HS-5 (cell line): ENCODE data around the gene RTL1.

Experiments
- DNase-seq: peaks from one replicate; pipeline ENCODE4 v3.0.0-alpha.2; 2012; ENCODE audit warnings: low read depth

The RTL1 gene

DNA sequence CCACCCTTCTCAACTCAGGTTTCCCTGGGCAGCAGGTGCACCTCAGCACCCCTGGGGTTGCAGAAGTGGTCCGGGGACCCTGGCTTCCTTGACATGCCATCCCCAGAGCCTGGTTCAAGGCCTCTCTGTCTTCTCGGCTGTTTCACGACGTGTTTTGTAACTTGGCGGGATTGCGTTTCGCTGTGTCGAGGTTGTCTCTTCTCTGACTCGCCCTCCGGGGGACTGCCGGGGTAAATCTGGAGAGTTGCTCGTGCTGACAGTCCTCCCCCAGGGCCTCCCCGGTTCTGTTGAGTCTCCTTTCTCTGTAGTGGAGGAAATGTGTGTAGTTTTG lies 52.0 kb downstream of the RTL1 start:
- no peak for DNase-seq

DNA sequence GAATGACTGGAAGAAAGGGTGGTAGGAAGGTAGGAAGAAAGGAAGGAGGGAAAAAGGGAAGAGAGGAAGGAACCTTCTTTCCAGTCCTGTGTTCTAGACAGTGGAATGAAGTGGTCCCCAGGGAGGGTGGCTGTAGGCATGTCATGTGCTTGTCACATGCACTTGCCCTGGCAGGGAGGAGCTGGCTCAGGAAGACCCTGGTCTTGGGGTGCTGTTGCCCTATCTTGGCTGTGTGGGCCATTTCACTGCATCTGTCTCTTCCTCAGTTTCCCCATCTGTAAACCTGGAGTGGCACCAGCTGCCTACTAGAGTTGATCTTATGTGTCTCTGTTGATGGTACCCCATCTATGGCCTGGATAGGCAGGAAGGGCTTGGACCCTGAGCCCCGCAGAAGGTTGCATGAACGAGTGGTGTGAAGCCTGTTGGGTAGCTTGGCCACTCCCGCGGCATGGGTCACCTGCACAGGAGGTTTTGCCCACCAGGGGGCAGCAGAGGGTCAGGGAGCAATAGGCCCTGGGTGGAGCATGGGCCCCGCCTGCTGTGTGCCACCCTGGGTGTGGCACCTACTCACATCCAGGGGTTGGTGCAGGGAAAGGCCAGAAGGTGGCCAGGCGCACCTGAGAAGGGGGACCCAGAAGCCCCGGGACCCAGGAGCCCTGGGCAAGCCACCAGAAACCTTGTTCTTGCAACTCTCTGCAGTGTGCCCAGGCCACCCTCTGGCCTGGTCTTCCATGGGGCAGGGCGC lies 52.5 kb downstream of the RTL1 start:
- DNase-seq, result no peak

DNA sequence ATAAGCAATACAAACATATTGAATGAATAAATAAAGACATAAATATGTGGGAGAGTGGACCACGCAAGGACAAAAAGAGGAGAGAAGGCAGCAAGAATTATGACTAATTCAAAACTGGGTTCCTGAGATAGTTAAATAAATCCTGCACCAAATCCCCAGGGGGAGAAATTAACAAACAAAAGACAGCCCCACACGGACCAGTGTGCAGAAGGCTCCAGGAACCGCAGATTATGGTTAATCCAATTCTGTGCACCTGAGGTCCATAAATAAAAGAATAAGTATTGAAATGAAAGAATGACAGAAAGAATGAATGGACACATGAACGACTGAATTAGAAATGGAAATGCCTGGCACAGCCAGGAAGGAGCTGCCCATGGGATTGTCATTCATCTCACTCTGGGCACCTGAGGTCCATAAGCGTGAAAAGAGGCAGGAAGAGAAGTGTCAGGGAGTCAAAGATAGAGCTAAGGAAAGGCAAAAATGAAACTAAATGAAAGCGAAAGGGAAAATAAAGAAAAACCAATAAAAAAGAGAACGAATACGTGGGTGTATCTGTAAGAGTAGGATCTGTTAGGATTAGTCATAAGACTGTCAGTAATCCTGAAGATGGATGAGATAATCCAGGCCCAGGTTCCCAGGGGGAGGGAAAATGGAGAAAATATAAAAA lies 54.3 kb downstream of the RTL1 start:
- DNase-seq, result no peak

DNA sequence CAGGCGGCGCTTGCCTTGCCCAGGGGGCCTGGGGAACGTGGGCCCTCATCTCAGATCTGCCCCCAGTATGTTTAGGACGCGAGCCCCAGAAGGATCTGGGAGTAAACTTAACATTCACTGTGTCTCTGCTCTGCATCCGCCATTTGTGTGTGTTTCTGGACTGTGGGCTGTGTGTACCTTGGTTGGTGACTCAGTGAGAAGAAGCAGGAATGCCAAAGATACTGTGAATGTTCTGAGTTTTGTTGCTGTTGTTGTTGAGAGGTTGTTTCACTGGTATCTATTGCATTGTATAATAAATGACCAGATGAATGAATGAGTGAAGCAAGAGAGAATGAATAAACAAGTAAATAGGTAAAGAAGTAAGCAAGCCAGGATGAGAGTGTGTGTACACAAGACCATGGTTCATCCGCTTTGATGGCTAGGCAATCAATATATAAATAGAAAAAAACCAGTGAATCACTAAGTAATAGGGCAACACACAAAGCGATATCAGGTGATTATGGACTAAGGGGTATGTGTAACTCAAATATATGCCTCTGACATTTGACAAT lies 57.1 kb downstream of the RTL1 start:
- no peak for DNase-seq

DNA sequence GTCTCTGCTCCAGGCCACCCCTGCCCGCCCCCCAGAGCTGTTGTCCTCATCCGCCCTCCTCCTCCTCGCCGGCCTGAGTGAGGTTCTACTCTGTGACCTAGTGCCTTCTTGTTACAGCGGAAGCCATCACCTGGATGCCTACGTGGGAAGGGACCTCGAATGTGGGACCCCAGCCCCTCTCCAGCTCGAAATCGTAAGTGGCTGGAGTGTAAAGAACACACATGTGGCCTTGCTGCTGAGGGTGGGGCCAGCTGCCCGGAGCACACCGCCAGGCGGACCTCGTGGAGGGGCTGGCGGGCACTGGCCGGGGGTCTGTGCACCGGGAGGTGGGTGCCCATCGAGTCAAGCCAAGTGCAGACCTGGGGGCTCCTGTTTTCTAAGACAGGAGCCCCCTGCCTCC lies 58.2 kb downstream of the RTL1 start:
- DNase-seq, result no peak

DNA sequence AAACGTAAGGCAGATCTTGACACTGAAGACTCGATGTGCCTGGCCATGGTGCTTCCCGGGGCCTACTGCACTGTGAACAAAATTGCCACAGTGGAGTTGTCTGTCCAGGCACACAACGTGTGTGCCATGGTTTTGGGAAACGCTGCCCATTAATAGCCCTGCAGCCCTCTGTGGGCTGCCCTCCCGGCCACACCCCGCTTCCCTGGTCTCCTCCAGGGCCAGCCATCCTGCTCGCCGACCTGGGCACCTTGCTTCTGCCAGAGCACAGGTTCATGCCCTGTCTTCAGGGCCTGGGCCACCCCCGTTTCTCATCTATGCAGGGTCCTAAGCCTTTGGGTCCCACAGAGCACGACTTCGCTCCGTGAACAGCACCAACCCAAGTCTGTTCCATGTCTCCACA lies 58.7 kb downstream of the RTL1 start:
- no peak for DNase-seq

DNA sequence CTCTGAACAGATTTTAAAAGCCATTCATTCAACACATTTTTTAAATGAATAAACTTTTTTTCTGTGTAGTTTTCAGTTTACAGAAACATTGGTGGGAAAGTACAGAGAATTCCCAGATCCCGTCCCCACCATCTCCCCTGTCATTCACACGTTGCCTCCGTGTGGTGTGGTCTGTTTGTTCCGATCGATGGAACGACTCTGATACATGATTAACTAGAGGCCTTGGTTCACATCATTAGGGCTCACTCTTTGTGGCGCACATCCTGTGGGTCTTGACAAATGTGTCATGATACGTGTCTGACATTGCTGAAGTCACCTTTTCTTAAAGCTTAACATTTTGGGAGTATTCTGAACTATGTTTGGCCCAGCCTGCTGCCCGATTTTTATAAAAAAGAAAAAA lies 59.1 kb downstream of the RTL1 start:
- DNase-seq, result no peak

DNA sequence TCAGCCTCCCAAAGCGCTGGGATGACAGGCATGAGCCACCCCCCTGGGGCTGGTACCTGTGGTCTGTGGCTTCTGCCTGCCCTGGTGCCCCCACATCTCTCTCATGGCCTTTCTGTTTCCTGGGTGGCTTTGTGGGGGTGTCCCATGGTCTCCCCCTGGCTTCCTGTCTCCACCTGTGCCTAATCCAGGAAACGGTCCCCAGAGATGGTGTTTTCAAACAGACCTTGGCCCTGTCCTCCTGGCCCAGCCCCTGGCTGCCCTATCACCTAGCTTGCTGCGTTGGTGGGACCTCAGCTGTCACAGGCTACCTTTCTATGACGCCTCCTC lies 59.5 kb downstream of the RTL1 start:
- DNase-seq, result no peak

DNA sequence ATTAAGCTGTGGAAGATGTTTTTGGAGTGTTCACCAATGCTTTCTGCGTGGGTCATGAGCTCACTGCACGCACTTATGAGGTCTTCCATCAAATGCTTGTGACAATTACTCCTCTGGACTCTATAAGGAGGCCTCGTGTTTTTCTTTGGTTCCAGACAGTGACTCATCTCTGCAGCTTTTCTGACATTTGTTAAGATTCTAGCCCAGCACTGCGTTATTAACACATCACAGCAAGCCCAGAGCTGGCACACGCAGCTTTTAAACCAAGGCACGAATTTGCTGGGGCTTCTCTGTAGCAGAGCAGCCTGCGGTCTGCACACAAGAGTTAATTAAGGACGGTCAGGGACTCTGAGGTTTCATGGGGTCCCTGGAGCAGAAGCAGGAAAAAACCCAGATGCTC lies 60.7 kb downstream of the RTL1 start:
- no peak for DNase-seq

DNA sequence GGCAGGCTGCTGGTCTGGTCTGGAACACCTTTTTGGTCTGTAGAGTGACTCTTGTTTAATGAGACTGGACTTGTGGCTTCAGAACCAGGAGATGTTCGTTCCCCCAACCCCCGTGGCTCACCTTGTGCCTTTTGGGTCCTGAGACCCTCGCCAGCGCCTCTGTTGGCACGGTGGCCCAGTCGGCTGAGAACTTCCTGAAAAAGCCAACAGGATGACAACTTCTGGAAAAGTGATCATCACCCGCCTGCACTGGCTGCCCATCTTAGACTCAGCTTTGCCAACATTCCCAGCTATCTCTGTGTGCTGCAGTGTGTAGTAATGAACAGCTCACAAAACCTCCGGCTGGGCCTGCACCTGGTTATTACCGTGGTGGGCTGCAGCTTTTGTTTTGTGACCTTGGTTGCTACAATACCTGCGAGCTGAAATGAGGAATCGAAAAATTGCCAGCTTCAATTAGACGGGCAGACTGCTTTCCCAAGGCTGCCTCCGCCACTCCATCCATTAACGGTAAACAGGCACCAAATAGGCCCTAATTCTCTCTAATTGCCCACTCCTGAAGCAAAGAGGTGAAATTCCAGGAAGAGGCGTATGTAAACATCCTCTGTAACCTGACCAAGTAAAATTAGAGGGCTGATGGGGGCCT lies 61.6 kb downstream of the RTL1 start:
- DNase-seq, result no peak

DNA sequence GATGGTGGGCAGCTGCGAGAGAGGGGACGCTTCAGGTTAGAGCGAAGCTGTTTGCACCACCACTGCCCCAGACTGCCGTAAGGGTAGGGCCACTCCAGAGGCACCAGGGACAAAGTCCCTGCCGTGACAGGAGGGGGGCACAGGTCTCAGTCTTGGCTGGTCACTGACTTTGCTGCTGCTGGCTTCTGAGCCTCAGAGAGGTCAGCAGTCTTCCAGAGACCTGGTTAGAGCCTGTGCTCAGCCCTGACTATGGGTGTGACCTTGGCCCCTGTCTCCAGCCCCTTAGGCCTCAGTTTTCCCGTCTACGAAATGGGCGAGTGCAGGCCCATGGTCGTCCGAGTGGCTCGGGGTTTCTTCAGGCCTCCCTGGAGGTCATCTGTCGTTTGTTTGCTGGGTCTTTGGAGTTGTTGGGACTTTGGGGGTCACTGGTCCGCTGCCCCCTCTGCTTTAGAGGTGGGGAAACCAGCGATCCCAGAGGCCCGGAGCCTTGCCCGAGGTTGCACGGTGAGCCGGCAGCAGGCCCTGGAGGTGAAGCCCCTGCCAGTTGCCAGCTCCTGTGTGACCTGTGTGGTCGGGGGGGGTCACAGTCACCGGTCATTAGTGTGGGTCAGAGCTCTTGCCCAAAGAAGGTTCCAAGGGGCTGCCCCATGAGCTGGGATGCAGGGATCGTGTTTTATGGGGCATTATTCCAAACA lies 62.3 kb downstream of the RTL1 start:
- DNase-seq, result no peak

DNA sequence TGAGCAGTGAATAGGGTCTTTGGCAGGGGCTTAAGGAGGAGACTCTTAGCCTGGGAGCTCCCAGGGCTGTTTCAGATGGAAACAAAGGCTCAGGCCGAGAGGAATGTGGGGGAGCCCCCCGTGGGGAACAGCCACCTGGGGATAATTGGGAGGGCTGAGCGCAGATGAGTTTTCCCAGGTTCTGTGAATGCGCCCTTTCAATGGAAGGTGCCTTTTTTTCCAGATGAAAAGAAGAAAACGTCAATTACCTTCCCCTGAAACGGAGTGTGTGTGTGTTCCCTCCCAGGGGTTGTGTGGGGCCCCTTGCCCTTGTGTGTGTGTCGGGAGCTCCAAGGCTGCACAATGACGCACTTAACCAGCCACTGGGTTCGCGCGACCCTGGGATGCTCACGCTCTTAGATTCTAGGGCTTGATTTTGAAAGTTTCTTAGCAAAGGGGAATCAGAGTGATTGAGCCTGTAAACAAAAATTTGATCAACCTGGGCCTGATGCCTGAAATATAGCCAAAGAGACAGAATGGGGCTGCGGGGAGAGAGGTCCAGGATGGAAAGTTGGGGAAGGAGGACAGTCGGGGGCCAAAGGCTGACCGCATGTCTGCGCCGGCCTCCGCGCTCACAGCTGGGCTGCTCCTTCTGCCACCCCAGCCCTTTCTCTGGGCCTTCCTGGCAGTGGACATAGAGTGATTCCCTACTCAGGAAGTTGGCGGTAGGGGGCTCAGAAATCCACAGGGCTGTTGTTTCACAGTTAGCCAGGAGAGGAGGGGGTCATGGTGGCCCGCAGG lies 63.0 kb downstream of the RTL1 start:
- DNase-seq, result no peak

DNA sequence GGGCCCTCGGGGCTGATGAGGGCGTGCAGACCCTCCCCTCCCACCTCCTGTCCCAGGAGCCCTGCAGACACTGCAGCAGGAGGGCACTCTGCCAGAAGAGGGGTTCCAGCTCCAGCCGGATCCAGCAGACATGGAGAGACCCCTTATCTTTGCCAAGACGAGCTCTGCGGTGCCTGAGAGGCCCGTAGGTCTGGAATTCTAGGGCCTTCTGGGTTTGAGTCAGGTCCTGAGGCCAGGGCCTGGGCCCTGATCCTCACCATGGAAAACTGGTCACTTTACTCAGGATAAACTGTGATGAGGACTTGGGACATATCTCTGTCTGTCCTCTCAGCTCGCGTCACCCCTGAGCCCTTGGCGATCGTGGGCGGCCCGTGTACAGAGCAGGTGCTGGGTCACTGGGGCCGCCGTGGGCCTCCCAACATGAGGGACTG lies 63.8 kb downstream of the RTL1 start:
- DNase-seq, result no peak

DNA sequence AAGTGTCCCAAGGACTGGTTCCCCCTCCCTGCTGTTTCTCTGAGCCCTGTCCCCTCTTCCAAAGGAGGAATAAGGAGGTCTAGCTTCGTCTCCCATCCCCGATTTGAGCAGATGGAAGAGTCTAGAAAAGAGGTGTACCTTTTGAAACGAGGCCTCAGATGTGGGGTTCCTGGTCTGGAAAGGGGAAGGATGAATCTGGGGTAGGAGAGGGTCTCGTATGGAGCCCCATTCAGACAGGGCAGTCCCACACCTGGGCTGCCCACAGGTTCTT lies 64.3 kb downstream of the RTL1 start:
- DNase-seq, result no peak

DNA sequence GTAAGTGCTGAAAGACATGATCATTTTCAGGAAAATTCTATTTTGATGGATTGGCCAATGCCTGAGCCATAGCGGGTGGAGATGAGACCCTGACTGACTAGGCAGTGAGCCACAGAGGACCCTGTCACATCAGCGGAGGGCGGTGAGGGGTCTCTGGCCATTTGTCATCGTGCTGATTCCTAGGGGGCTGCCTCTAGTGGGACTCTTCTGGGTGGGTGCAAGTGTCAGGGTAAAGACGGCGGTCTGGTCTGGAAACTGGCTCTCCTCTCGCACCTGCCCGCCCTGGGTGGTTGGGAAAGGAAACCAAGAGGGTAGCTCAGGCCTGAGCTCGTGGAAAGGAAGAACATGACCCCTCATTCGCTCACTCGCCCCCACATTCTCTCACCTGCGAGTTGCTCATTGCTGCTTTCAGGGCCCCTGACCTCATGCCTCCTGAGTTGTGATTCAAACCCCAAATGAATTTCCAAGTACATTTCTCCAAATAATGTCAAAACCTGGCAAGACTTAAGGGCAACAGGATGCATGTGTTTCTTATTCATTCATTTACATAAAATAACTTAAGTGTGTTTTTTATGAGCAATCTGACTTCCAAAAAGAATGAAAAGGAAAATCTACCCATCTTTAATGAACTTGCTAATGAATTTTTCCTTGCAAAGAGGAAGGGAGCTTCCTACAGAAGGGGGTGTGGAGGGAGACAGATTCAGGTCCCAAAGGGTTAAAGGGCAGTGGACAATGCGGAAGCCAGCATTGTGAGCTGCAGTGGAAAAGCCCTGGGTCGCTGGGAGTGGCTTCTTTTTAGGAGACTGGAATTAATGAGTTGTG lies 64.8 kb downstream of the RTL1 start:
- DNase-seq, result no peak

DNA sequence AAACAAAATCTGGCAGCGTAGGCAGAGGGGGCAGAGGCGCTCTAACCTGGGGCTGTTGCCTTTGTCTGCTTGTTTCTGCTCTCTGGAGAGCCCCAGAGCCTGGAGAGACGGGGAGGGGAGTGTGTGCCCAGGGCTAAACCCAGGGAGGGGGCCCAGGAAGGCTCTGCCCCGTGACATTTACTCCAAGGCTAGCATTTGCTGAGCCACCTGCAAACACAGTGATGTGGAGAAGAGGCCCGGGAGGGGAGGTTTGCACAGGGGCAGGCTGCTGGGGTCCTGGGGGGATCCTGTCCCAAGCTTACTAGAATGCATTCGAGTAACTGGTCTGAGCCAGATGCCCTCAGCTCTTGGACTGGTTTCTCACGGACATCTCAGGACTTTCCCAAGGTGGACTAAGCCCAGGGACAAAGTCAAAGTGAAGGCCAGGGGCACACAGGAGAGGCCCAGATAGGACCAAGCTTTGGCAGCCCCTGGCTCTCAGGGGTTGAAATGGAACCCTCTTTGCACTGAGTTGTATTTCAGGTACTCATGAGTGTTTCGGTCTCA lies 65.6 kb downstream of the RTL1 start:
- no peak for DNase-seq

DNA sequence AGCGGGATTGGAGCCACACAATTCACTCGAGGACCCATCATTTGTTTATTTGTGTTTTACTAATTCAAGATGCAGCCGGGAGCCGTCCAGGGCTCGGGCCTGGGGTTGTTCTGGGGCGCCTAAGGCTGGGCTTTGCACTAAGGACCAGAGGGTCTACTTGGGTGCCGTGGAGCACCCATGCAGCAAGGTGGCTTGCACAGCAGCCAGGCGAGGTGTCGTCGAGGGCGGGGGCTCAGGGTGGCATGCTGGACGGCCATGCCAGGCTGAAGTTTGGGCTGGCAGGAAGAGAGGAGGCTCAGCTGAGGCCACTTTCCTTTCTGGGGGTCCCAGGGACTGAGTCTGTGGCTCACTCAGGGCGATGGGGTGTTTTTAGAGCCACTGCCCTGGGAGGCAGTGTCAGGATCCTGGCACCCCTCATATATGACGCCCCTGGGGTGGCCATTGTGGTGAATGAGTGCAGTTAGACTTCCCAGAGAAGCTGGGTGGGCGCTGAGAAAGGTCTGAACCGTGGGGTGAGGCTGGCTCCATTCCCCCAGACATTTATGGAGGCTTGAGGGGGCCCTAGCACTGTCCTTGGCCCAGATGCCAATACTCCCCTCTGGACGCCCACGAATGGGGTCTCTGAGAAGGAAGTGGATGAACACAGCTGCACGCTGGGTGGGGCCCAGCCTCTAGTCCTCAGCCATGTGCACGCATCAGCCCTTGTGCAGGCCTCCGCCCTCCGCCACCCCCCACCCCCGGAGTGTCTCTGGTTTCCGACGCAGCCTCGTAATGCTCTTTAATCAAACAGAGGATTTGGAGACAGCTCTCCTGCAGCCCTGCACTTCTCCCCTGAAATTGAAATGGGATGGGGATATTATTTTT lies 66.3 kb downstream of the RTL1 start:
- no peak for DNase-seq

DNA sequence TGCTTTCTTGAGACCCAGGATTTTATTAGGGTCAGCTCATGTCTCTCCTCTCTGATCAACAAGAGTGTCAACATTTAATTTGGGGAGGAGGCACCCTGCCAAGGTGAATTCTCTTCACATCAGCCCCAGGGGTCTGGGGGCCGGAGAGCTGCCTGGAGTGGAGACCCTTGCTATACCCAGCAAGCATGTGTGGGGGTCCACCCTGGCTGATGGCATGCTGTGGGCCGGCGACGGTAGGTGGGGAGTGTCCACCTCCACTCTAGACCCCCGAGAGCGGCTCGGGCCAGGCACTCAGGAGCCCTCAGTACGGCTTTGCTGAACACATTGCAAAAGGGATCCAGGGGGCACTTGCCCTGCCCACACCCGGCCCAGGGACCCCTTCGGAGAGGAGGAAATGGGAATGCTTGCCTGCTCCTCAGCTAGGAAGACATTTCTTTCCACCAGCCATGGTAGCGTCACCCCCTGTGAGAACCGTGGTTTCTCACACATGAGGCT lies 67.2 kb downstream of the RTL1 start:
- no peak for DNase-seq

DNA sequence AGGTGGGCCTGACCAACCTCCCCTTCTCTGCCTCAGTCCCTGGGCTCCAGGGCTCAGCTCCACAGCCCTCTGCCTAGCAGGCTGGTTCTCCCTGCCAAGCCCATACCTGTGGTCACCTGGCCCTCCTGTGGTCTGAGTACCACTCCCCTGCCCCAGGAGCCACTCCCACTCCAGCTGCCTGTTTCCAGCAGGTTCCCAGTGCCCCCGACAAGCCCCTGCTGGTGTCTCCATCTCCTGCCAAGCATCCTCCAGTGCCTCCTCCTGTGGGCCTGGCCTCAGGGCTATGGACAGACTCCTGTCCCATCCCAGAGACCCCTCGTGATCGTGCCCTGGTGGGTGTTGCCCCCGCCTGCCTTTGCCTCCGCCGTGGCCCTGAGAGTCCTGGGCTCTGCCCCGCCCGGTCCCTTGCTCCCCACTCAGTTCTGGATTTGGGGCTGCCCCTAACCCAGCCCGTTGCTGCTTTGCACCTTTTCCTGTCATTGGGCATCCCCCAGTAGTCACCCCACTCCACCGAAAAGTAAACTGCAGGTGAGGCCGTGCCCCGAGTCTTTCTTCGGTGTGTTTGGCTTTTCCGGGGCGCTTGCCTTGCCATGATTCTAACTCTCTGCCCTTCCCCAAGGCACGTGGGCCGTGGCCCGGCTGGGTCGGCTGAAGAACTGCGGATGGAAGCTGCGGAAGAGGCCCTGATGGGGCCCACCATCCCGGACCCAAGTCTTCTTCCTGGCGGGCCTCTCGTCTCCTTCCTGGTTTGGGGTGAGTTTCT lies 67.8 kb downstream of the RTL1 start:
- no peak for DNase-seq
